ENCODE data around the gene IP6K3. TPM values are rescaled to one million over a fixed set of nuclear protein-coding genes. Genes with fewer than 3 reads are reported as not detected.

Gene IP6K3
- total and polyA plus RNA-seq, 3 donors from 2014 or later: 0.15 to 0.16 TPM; not detected in 1

DNA sequence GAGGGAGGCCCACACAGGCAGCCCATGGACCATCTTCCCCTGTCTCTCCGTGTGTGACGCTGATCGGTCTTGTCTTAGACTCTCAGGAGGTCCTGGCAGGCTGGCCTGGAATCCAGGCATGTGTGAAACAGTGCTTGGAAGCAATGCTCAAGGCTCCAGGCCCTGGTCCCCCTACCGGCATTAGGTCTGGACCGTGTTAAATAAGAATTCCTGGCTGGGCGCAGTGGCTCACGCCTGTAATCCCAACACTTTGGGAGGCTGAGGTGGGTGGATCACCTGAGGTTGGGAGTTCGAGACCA lies 13.0 kb downstream of the IP6K3 start:
- Histone ChIP-seq H3K36me3 (ENCODE audit: low read depth, missing control alignments) (no peaks in the 10 kb centered on the region), H3K4me1 (no peaks in the 10 kb centered on the region), H3K27me3 (no peaks in the 10 kb centered on the region), H3K27ac (no peak overlapping the region), H3K4me3 (no peak overlapping the region), H3K9me3 (no peaks in the 10 kb centered on the region)
- no peak for DNase-seq
- WGBS, 2 donors: 86 to 97% methylated on average over 8 of the region's 8 CpGs
- intact Hi-C loops (cut with DNase I; ENCODE audit: low total_unique reads): no loop called here
- TF ChIP-seq, protein P1, sequence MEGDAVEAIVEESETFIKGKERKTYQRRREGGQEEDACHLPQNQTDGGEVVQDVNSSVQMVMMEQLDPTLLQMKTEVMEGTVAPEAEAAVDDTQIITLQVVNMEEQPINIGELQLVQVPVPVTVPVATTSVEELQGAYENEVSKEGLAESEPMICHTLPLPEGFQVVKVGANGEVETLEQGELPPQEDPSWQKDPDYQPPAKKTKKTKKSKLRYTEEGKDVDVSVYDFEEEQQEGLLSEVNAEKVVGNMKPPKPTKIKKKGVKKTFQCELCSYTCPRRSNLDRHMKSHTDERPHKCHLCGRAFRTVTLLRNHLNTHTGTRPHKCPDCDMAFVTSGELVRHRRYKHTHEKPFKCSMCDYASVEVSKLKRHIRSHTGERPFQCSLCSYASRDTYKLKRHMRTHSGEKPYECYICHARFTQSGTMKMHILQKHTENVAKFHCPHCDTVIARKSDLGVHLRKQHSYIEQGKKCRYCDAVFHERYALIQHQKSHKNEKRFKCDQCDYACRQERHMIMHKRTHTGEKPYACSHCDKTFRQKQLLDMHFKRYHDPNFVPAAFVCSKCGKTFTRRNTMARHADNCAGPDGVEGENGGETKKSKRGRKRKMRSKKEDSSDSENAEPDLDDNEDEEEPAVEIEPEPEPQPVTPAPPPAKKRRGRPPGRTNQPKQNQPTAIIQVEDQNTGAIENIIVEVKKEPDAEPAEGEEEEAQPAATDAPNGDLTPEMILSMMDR (IDR thresholded peaks at IDR 0.05): no peak
- no peak for TF ChIP-seq POLR2A (IDR thresholded peaks at IDR 0.05)

DNA sequence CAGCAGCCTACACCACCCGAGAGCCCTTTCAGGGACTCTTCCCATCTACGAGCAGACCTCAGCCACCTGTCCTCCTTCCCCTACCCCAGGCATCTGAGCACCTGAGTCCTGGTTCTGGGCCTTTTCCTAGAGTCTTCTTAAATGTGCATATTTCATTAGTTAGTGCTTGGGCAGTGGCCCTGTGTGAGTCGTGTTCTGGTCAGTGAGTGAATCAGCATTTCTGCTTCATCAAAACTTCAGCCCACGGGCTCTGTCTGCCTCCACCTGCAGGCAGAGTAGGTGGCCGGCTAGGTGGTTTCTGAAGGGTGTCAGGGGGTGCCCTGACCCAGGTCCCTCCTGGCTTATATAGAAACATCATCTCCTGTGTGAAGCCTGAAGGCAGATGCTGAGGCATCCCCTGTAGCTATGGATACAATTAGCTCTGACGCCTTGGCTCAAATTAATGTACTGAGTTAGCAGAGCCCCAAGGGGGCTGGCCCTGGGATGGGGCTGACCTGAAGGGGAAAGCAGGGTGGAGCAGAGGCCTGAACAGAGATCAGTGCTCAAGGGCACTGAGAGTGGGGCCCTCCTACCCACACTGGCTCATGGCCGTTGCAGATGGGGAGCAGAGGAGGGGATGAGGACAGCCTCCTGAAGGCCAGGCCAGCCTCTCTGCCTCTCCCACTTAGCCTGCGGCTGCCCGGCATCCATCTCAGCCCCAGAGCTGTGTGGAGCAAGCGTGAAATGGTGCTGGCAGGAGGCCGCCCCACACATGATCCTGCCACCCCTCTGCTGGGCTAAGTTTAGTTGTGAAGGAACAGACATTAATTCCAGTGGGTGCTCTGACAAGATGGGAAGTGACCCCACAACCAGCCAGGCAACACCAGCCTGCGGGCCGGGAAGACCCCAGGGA lies 13.6 kb downstream of the IP6K3 start:
- intact Hi-C loops (cut with DNase I; ENCODE audit: low total_unique reads): no loop called here
- DNase-seq: no peak
- TF ChIP-seq, protein P1 (IDR thresholded peaks at IDR 0.05): no peak
- no peak for TF ChIP-seq POLR2A (IDR thresholded peaks at IDR 0.05)

DNA sequence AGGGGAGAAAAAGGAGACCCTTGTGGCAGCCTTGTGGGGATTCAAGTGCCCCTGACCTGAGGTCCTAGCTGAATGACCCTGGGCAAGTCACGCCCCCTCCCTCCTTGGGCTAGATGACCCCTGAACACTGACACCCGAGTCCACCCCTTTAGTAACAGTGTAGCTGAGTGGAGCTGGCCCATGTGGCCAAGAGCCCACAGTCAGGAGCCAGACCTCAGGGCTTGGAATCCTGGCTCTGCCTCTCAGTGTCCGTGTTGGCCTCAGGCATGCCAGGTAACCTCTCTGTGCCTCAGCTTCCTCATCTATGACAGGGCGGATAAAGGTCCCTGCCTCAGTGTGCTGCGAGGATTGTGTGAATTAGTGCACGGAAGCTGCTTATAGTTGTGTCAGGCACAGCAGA lies 14.3 kb downstream of the IP6K3 start:
- no peak for DNase-seq
- TF ChIP-seq, protein P1 (IDR thresholded peaks at IDR 0.05): no peak
- no peak for TF ChIP-seq POLR2A (IDR thresholded peaks at IDR 0.05)
- intact Hi-C loops (cut with DNase I; ENCODE audit: low total_unique reads): no loop called here
- H3K27me3 ChIP-seq: no peaks in the 10 kb centered on the region
- no peaks in the 10 kb centered on the region for H3K36me3 ChIP-seq (ENCODE audit: low read depth, missing control alignments)
- WGBS, 2 donors: 82 to 89% methylated on average over 6 of the region's 6 CpGs
- H3K9me3 ChIP-seq: no peaks in the 10 kb centered on the region
- H3K4me3 ChIP-seq: no peak overlapping the region
- H3K27ac ChIP-seq: no peak overlapping the region
- no peaks in the 10 kb centered on the region for H3K4me1 ChIP-seq

More for the DNA sequence above, 13.6 kb downstream of the IP6K3 start:
- Histone ChIP-seq H3K4me1 (no peaks in the 10 kb centered on the region), H3K36me3 (ENCODE audit: low read depth, missing control alignments) (no peaks in the 10 kb centered on the region), H3K27ac (no peak overlapping the region), H3K4me3 (no peak overlapping the region), H3K9me3 (no peaks in the 10 kb centered on the region), H3K27me3 (no peaks in the 10 kb centered on the region)
- 79 to 84% methylated on average over 9 to 13 of the region's 13 CpGs for WGBS, 2 donors

DNA sequence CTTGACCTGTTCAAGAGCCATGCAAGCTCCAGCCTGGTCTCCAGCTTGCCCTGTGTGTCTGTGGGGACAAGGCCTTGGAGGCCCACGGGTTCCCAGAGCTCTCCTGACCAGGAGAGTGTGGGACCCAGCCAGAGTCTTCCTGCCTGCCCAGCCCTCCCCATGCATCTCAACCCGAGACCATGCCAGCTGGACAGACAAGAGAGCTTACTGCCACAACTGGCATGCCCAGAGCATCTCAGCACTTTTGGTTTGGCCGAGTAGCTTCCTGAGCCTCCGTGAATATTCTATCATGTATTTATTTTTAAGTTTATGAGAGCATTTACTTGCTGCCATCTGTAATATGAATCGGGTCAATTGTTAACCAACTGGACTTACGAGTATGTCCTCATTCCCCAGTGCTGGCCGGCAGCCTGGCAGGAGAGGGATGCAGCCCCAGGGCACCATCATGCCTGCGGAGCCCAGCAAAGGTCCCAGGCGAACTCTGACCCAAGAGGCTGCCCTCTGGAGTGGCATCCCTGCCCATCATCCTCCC lies 14.9 kb downstream of the IP6K3 start:
- DNase-seq: no peak
- Histone ChIP-seq H3K36me3 (ENCODE audit: low read depth, missing control alignments) (no peaks in the 10 kb centered on the region), H3K9me3 (no peaks in the 10 kb centered on the region), H3K27me3 (no peaks in the 10 kb centered on the region), H3K4me3 (no peak overlapping the region), H3K4me1 (no peaks in the 10 kb centered on the region), H3K27ac (no peak overlapping the region)
- intact Hi-C loops (cut with DNase I; ENCODE audit: low total_unique reads): no loop called here
- no peak for TF ChIP-seq POLR2A (IDR thresholded peaks at IDR 0.05)
- TF ChIP-seq, protein P1 (IDR thresholded peaks at IDR 0.05): no peak
- 90 to 96% methylated on average over 8 to 9 of the region's 9 CpGs for WGBS, 2 donors

Data from testis (tissue), 3 donors.